ENCODE results near the gene ZNF436.

- TF ChIP-seq, protein P1, sequence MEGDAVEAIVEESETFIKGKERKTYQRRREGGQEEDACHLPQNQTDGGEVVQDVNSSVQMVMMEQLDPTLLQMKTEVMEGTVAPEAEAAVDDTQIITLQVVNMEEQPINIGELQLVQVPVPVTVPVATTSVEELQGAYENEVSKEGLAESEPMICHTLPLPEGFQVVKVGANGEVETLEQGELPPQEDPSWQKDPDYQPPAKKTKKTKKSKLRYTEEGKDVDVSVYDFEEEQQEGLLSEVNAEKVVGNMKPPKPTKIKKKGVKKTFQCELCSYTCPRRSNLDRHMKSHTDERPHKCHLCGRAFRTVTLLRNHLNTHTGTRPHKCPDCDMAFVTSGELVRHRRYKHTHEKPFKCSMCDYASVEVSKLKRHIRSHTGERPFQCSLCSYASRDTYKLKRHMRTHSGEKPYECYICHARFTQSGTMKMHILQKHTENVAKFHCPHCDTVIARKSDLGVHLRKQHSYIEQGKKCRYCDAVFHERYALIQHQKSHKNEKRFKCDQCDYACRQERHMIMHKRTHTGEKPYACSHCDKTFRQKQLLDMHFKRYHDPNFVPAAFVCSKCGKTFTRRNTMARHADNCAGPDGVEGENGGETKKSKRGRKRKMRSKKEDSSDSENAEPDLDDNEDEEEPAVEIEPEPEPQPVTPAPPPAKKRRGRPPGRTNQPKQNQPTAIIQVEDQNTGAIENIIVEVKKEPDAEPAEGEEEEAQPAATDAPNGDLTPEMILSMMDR (optimal IDR thresholded peaks at IDR 0.05 in 1 of 3, IDR thresholded peaks at IDR 0.05 in 1 of 3, conservative IDR thresholded peaks at IDR 0.05 in 1 of 3; ENCODE audit: extremely low read depth in 1 of 3, insufficient read depth in 2 of 3, low read length in 3 of 3), result no peak
- no peak for TF ChIP-seq EZH2 (IDR thresholded peaks at IDR 0.05; ENCODE audit: low read length)
Measured at GRCh38 chr1:23405946-23406345, 36.3 kb upstream of the ZNF436 start.
